ENCODE measurements around the gene CTU1.

The CTU1 gene

DNA sequence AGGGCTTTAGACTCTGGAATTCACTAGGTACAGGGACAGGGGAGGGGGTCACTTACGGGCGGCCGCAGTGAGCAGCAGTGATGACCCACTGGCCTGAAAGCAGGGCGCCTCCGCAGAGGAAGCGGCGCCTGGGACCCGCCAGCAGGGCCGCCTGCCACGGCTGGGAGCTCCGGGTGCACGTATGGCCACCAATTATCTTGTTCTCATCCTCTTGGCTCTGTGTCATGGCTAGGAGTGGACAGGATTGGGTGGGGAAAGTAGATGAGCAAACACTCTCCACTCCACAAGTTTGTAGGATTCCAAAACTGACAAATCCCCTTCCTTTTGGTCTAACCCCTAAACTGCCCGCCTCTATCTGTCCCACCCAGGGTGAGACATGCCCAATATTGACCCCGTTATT, 26.7 kb downstream of the CTU1 start:
- no peak for DNase-seq

DNA sequence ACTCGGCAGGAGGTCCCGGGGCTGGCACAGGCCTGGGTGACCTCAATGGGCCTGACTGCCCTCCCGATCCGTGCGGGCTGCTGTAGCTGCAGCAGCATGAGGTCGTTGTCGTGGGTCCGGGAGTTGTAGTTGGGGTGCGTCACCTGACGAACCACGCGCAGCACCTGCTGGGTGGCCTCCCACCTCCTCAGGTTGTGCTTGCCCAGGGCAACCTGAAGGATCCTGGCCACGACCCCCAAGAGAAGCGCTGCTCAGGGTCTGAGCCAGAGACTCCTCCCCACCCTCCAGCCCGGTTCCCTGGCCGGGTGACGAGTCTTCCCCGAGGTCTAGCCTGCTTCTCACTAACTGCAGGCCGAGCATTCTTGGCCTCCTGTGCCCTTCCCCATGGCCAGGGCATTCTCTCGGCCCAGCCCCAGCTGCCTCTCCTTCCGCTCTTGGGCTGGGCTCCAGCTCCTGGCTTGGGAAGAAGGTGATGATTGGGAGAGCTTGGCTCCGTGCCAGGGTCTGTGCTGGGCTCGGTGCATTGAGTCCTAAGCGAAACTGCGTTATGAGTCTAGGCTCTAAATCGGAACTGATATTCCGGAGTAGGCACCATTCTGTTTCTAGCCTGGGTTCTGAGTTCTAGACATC, 28.6 kb downstream of the CTU1 start:
- no peak for DNase-seq

DNA sequence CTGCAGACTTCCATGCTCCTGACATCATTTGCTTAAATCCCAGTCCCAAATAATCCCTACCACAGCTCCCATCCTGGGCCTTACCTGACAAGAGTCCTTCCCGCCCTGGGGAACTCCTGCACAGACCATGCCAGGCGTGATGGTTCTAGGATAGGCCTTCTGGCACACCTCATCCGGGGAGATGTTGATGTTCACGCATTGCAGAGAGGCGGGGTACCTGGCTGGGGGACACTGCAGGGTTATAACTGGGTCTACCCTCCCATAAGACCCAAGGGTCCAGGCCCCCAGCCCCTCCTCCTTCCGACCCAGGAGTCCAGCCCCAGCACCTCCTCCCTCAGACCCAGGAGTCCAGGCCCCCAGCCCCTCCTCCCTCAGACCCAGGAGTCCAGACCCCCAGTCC, 29.5 kb downstream of the CTU1 start:
- DNase-seq, result no peak

DNA sequence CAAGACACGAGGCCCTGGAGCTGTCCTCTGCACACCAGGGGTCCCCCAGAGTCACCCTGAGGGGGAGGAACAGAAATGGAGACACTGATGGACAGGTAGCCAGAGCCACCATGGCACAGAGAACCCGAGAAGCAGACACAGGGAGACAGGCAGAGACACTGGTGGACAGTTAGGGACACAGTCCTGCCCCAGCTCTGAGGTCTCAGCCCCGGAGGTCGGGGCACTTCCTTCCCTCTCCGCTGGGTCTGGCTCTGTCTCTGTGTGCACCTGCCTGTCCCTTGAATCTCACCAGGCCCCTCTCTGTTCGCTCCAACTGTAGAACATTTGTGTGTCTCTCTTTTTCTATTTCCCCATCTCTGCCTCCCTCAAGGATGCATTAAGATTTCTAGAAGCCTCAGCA, 30.1 kb downstream of the CTU1 start:
- DNase-seq, result no peak

DNA sequence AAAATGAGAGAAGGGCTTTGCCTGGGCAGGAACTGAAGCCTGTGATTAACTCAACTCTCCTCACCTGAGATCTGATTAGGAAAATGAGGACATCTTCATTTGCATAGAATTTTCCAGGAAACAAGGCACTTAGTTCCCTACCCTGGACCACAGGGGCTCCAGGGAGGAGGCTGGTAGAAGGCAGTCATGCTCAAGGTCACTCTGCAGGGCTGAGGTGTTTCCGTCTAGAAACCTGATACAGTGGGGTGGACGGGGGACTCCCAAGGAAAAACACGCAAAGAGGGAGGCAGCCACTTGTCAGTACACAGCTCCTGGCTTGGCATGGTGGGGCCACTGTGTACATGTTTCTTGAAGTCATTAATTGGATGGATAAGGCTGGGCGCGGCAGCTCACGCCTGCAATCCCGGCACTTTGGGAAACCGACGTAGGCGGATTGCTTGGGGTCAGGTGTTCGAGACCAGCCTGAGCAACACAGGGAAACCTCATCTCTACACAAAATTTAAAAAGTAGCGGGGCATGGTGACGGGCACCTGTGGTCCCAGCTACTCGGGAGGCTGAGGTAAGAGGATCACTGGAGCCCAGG, 31.5 kb downstream of the CTU1 start:
- DNase-seq, result no peak

DNA sequence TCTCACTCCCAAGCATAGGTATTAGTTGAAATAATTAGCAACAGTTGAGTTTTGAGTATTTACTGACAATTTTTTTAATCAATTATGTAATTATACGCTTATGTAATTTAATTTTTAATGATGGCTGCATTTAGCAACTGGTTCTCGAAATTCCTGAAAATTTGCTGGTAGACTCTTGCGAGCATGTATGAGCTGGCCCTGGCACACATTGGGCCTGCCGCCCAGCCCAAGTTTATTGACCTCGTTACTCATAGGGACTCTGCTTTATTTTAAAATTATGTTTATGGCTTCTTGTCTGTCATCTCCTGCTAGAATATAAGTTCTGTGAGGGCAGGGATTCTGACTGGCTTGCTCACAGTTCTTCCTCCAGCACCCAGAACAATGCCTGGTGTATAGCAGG, 32.2 kb downstream of the CTU1 start:
- DNase-seq, result no peak

DNA sequence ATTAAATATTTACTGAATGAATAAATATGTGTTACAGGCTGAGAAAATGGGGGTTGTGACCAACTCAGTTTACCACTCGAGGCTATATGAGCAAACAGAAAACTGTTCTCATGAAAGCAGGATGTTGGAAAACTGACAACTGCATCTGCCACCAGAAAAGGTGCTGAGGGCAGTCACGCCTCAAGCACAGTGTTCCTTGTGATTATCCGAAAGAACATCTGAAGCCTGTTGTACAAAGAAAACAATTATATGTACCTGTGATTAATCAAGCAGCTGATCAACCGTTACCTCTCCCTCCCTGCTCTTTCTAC, 37.2 kb downstream of the CTU1 start:
- DNase-seq, result no peak

DNA sequence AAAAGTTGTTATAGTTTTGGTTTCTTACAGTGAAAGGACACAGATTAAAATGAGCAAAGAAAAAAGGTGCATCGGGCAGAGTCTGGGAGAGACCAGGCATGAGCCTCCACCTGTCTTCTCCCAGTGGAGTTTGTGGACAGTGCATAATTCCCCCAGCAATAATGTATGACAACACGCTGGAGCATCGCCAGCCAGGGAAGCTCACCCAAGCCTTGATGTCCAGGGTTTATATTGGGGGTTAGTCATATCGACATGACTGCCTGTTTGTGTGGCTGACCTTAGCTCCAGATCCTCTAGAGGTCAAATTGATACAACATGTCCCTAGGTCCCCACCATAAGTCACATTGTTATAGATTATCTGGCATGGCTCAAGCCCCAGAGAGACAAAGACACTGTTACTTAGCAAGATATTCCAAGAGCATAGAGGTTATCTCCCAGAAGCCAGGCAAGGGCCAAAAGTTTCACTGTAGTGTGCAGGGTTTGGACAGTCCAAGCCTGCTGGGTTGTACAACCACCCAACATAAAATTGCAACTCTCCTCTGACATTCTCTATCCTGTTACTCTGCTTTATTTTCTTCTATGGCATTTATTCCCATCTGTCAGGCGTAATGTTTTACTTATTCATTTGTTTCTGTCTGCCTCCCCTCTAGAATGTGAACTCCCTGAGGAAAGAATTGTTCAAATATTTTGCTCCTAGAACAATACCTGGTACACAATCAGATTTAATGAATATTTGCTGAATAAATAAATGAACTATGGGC, 37.7 kb downstream of the CTU1 start:
- DNase-seq, result no peak

DNA sequence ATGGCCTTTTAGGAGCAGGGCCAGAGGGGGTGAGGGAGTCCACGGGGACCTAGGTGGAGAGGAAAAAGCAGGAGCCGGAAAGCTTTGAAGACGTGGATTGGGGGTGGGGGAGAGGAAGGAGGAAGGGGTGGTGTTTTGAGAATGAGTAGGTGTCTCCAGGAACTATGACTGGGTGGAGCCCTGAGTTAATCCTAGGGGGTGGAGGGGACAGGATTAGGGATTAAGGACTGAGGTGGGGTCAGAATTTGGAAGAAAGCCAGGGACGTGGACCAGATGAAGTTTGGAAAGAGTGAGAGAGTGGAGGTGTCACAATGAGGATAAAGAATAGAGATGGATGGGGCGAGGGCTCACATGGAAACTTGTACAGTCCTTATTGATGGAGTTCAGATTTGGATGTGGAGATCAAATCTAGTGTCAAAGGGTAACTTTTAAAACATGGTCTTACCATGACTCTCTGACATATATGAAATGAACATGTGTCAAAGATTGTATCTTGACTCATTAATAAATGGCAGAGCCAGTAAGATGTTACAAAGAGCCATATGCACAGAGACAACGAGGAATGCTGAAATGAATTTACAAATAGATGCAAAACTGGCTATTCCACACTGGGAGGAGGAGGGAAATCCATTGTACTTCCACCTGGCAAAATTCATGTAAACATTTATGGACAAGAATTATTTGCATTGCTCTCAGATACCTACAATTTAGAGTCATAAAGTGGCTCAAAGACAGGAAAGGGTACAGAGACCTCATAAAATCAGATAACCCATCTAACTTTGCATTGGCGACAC, 41.6 kb downstream of the CTU1 start:
- no peak for DNase-seq

DNA sequence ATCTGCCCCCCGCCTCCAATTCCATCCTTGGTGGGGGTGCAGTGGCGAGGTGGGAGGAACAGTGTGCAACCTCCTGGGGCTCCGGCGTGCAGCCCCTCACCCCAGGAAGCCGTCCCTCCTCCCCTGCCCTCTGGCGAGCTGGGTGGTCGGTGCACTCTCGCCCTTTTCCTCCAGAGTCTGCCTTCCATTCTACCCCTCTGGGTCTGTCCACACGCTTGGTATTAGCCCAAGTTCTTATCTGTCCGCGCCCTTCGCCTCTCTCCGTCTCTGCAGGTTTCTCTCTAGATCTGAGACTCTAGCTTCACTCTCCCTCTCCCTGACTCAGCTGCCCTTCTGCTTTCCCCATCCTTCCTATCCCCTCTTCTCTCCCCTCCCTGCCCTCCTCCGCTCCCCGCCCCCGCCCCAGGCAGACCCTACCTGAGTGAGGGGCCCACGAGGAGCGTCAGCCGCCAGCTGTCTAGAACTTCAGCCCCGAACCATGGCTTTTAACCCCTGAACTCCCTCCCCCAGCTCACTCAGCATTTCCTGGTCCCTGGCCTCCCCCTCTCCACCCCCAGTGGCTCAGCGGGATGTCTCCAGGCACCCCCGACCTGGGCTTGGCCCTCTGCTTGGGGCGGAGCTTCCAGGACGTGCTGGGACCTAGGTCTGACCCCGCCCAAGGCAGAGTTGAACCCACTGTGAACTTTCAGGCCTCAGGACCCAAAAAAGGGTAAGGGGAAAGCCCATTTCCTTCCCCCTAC, 42.8 kb downstream of the CTU1 start:
- no peak for DNase-seq

DNA sequence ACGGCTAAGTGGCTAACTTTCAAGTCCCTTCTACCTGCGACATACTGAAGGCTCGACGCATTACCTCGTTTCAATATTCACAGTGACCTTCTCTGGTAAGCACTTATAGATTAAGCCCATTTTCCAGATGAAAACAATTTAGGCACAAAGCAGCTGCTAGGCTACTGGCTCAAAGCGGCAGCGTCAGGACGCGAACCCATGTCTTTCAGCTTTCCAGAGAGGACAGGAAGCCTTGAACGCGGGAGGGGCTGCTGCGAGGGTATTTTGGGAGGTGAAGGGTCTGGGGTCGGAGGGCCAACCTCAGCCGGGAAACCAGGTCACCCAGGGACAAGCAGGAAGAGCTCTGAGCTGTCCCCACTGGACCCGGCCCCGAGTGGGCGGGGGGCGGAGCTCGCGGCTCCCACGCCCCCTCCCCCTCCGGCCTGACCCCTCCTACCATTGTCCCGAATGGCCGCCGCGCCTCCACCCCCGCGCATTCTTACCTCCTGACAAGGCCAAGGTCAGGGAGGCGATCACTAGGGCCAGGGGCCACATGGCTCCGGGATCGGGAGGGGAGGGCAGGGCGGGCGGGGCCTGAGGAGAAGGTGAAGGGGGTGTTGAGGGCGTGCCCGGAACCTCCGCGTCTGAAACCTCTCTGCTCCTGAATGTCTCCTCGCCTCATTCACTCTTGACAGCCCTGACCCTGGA, 43.5 kb downstream of the CTU1 start, which contains the start of gene KLK13:
Gene KLK13 (minus strand): TSS at position 559 of the 687 bp plus-strand sequence. CDS start 25 bp downstream, at position 534.
- no peak for DNase-seq

DNA sequence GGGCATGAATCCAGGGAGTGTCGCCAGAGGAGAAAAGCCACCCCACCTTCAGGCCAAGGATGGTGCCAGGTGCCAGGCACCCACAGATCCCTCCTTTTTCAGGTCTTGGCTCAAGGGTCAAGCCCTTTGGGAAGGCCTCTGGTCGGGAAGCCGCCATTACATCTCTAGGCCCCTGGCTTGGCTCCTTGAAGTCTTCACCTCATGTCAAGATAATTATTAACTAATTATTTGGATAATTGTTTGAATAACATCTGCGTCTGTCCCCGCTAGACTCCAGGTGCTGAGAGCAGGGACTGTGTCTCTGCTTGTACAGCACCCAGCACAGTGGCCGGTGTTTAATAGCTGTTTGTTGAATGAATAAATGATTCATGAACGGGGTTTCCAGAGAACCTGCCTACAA, 44.5 kb downstream of the CTU1 start:
- no peak for DNase-seq

DNA sequence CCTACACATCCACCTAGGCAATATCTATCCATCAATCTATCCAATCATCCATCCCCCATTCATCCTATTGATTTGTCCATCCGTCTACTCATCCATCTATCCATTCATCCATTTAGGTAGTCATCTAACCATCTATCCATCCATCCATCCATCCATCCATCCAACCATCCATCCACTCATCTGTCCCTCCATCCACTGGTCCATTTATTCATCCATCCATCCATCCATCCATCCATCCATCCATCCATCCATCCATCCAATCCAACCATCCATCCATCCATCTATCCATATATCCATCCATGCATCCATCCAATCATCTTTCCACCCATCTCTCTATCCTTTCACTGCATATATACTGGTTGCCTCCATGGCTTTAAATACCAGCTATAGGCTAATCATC, 47.2 kb downstream of the CTU1 start:
- no peak for DNase-seq

DNA sequence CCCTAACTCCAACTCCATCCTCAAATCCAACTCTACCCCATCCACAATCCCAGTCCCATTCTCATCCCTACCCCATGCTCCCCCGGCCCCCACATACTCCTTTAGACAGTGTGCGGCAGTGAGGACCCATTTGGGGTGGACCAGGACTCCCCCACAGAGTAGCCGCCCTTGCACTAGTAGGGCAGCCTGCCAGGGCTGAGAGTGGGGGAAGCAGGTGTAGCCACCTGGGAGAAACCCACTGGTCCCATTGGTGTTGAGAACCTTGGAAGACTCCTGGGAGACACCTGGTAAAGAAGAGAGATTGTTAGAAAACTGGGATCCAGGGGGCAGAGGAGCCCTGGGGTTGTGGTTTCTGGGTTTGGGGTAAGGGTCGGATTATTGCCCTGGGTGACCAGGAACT, 47.9 kb downstream of the CTU1 start:
- DNase-seq, result no peak

DNA sequence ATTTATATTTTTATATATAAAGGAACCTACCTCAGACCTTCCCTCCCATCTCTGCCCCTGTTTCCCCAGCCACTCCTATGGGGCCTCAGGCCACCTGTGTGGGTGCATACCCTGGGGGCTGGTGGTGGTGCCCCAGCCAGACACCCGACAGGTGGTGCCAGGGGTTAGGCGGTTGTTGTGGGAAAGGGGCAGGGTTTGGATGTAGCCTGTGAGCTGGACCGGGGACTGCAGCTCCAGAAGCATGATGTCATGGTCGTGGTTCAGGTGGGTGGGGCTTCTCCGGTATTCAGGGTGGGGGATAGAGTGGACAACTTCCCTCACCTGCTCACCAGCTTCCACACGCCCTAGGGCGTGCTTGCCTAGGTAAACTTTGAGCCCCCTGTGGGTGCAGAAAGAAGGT, 48.5 kb downstream of the CTU1 start:
- no peak for DNase-seq

DNA sequence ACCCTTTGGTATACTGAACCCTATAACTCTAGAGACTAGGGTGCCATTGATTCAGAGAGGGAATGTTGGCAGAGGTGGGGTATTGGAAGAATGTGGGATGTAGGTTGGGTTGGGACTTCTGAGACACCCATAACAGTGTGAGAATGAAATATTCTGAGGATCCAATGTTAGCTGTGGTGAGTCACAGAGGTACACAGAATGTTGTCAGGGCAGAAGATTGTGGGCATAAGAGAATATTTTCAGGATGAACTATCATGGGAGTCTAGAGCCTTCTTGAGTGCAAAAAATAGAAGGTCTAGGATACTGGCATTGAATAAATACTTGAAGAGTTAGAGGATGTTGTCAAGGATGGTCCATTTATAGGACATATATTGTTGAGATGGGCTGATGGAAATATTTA, 52.3 kb downstream of the CTU1 start:
- DNase-seq, result no peak
